ENCODE results near the gene SMIM10L1.

The SMIM10L1 gene

GRCh38 chr12:11183011-11183410, 12.0 kb downstream of the SMIM10L1 start:
- DNase-seq (ENCODE audit: low read depth, low spot score), result no peak

- no peak for DNase-seq (ENCODE audit: low read depth, low spot score)
Measured at GRCh38 chr12:11186837-11187236, 15.8 kb downstream of the SMIM10L1 start, which contains the start of gene TAS2R42. TAS2R42 (minus strand) TSS chr12:11186937; CDS start chr12:11186937, 0 bp downstream.

- no peak for DNase-seq (ENCODE audit: low read depth, low spot score)
Measured at GRCh38 chr12:11202811-11203210, 31.8 kb downstream of the SMIM10L1 start.

GRCh38 chr12:11204173-11204572, 33.2 kb downstream of the SMIM10L1 start:
- DNase-seq (ENCODE audit: low read depth, low spot score), result no peak

GRCh38 chr12:11209113-11209512, 38.1 kb downstream of the SMIM10L1 start:
- DNase-seq (ENCODE audit: low read depth, low spot score), result no peak
